Ecto neural progenitor cell (in vitro differentiated cells): Measurements from ENCODE around the gene PIGM.
A peak's percentile ranks its signal among the peaks of the same experiment; 100 is the strongest.

Experiments used
- DNase-seq: peaks from one replicate; pipeline ENCODE4 v3.0.0-alpha.2; 2018; ENCODE audit warnings: low spot score

PIGM gene

DNA sequence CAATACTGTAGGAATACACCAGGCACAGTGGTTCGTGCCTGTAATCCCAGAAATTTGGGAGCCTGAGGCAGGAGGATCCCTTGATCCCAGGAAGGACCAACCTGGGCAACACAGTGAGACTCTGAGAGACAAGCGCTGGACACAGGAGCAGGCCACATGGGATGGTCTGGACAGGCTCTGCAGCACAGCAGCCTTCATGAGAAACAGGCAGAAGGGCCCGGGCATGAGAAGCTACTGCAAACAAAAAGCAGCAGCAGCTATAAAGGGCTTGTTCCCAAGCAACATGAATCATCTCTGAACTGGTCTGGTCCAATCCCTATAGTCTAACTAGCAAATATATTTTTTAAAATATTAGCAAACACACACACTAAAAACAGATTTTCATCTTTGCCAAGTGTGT lies 42.2 kb downstream of the PIGM start:
- DNase-seq = no peak

DNA sequence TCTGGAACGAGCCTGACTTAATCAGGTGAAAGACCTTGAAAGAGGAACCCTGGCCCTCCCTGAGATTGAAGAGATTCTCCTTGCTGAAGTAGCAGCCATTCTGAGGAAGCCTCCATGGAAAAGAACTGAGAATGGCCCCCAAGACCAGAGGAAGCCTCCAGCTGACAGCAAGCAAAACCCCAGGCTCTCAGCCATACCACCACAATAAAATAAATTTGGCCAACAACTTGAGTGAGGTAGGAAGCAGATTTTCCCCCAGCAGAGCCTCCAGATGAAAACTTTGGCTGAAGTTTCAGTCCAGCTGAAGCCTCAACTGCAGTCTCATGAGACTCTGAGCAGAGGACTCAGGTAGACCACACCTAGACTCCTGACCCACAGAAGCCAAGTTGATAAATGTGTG lies 43.8 kb downstream of the PIGM start:
- no peak for DNase-seq

- DNase-seq = no peak
Measured at GRCh38 chr1:159987186-159987585, 44.6 kb downstream of the PIGM start.

DNA sequence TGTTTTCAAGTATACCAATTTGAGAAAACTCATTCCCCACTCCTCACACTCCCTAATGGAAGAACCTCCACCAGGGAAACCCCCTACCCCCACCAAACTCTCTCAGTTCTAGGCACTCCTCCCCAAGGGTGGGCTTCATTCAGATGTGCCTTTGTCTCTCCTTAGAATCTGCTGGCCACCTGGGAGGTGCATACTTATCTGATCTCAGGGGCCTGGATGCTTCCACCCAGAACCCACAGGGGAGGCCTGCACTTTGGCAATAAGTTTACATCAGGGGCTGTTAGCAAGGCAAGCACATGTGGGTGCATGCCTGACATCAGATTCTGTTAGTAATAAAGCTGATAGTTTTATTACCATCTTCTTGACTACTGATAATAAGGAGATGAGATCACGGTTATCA lies 45.3 kb downstream of the PIGM start:
- no peak for DNase-seq

DNA sequence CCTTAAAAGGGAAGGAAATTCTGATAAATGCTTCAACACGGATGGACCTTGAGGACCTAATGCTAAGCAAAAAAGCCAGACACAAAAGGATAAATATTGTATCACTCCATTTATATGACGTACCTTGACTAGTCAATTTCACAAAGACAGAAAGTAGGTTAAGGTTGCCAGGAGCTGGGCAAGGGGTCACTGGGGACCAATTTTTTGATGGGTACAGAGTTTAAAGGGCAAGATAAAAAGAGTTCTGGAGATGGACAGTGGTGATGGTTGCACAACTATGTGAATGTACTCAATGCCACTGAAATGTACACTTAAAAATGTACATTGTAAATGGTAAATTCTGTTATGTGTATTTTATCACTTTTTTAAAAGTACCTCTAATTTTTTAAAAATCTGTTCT lies 45.7 kb downstream of the PIGM start:
- no peak for DNase-seq

- DNase-seq = no peak
Measured at GRCh38 chr1:159985473-159985872, 46.3 kb downstream of the PIGM start.

GRCh38 chr1:159983681-159984080 lies 48.1 kb downstream of the PIGM start:
- peak; percentile 28 for DNase-seq

DNA sequence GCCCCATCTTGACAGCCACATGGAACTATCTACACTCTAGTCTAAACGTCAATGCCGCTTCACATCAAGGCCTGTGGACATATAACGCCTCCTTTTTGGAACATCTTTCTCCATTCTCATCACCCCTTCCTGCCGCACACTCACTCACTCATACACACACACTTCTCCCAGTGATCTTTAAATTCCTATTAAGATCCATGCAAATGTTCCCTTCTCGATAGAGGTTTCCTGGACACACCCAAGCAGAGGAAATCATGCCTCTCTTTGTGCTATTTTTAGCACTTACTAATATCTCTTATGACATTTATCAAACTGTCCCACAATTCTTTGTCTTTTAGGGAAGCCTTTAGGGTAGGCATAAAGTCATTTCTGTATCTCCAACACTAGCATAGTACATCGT lies 49.5 kb downstream of the PIGM start:
- DNase-seq = no peak

DNA sequence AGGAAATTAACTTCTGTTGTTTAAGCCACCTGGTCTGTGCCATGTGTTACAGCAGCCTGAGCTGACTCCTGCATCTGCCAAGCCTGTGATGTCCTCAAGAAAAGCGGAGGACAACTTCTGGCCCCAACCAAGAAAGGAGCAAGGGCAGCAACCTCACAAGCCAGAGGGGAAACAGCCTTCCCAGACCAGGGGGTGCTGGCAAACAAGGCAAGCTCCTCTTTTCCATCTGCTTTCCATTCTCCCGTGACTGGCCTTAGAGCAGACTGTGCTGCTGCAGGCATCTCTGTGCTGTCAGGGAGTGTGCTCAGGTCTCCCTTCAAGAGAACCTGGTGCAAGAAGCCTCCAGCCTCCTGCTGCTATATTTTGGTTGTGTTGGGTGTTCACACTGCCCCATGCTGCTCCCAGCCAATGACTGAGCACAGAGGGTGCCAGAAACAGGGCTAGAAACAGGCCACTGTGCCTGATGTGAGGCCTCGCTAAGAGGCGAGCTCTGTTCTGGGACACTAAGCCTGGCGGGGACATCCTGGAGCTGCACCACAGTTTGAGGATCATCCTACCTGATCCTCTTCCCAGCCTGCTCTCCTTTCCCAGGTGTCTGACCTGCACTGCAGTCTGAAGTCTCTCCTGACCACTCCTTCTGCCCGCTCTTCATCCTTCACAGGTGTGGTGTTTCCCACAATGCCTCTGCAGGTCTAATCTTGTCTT lies 50.3 kb downstream of the PIGM start:
- peak; percentile 21 for DNase-seq

- peak; percentile 33 for DNase-seq
Measured at GRCh38 chr1:159980786-159981185, 51.0 kb downstream of the PIGM start.

GRCh38 chr1:159980076-159980475 lies 51.7 kb downstream of the PIGM start:
- no peak for DNase-seq

GRCh38 chr1:159979257-159979656 lies 52.5 kb downstream of the PIGM start:
- DNase-seq = no peak

- no peak for DNase-seq
Measured at GRCh38 chr1:159978107-159978398, 53.7 kb downstream of the PIGM start.

DNA sequence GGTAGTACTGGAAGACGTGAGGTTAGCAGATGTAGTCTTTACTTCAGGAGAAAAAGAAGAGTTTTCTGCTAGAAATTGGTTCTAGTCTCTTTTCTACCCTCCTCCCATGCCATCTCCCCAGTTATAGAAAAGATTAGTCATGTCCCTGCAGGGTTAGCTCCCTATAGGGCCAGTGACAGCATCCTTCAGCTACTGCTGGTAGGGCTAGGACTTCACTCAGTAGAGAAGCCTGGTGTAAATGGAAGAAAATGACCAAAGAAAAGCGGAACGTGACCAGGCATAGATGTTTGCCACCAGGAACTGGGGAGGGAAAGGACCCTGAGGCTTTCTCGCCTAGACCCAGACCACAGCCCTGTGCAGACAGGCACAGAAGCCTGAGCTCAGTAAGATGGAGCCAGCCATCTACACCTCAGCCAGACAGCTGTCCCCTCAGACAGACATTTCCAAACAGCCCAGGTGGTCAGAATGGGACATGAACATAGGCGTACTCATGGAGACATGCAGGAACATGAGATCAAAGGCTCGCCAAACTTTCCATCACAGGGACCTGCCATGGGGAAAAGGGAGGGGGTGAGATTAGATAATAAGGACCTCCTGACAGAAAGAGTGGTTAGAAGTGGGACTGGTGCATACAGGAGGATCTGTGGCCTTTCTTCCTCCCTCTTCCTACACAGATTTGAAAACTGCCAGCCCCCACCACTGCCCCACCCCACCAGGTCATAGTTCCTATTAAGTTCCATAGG lies 54.3 kb downstream of the PIGM start:
- no peak for DNase-seq
